ENCODE measurements around the gene DAB1.

The DAB1 gene

DNA sequence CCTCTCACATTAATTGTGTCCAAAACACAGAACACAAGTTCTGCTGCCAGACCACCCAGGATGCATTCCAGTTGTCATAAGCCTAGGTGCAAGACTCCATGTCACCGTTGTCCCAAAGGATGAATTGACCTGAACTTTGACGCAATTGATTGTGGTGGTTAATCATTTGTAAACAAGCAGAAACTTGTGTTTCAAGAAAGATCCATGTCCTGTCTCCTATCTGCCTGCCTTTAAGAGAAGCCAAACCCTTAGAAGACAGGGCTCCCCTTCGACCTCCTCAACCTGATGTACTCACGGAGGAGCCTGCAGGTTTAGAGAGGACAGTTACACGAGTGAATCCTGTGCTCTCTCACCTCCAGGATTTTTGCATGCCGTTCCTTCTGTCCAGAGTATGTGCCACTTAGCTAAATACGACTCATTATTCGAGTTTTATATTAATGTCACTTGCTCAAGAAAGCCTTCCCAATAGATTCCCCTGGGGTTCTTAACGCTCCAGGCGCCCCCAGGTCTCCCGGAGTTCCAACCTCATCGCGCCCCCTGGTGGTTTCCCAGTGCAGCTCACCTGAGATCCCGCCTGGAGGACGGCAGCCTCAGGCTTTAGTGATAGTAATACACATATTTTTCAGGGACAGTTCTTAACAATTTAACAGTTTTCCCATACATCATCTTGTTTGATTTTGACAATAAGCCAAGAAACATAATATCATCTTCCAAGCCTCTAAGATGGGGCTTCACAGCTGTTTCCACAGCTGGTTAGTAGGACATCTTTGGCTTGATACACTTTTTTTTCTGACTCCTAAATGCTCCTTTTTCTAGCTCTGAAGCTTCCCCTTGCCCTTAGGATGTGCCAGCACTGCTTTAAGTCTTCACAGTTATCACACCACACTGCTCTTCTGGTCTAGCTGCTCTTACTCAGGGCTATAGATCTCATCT is 455.7 kb downstream of the DAB1 start:
- DNase-seq: no peak

GRCh38 chr1:56967355-56967754 is 456.5 kb downstream of the DAB1 start:
- DNase-seq: no peak

DNA sequence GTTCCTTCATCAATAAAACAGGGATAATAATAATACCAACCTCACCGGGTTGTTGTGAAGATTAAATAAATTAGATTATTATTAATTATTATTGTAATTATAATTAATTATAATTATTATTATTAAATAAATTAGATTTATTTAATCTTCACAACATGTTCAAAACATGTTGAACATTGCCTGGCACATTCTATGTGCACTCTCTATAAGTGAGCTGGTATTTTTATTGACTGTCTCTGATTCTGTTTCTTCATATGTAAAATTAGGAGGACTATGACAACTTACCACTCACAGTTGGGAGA is 457.2 kb downstream of the DAB1 start:
- no peak for DNase-seq

DNA sequence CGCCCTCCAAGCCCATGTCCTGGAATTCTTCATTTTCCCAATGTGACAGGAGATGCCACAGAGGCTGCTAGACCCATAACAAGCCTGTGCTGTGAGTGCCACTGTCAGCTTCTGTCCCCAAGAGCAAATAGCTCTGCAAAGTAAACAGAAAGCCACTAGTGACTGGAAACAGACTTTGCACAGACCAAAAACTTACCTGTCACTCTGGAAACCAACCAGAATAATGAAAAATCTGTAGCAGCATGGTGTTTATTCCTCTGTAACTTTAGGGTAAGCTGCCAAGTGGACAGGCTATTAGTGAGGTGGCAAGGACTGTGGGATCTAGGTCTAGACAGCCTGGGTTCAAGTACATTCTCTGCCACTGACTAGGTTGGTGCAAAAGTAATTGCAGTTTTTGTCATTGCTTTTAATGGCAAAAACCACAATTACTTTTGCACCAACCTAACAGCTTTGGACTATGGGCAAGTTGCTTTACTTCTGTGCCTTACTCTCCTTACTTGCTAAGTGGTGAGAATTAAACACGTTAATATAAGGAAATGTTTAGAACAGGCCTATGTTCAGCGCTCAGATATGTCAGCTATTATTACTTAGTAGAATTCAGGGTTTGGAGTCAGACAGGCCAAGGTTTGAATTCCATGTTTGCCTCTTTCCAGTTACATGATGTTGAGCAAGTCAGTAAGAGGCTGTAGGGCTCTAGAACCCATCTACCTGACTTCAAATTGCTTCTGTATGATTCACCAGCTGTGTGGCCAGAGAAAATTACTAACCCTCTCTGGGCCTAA is 457.8 kb downstream of the DAB1 start, which contains the start of gene C8B:
Gene C8B (minus strand): TSS at position 100 of the 782 bp plus-strand sequence. CDS start 67 bp downstream, at position 33.
- DNase-seq: no peak

DNA sequence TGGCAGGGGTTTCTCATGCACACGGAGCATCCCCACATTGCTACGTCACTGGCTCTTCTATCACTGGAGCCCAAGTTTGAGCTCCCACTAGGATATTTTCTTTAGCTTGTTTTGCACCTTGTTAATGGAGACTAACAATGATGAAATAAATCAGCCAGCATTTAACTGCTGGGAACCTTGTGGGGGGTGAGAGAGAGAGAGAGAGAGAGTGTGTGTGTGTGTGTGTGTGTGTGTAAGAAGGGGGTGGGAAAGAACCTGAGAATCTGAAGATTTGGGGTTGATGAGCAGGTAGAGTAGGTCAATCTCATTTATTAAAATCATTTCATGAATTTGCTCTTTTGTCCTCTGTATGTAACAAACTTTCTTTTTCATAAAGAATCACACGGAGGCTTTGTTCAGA is 458.7 kb downstream of the DAB1 start:
- DNase-seq: no peak

- DNase-seq: no peak
Measured at GRCh38 chr1:56964349-56965017, 459.4 kb downstream of the DAB1 start.

DNA sequence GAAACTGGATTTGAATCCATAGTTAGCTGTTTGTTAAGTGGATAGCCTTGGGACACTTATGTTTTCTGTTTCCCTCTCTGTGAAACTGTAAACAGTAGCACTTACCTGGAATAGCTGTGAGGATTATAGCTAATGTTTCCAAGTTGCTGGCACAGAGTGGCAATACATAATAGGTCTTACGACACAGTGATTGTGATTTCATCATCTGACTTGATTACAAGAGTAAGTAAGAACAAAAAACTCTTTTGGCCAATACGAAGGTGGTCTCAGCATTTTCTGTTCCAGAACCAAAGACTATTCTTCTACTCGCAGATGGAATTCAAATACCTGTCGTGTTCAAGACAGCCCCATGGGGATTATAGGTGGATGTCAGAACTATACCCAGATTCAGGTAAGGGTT is 460.2 kb downstream of the DAB1 start:
- no peak for DNase-seq

DNA sequence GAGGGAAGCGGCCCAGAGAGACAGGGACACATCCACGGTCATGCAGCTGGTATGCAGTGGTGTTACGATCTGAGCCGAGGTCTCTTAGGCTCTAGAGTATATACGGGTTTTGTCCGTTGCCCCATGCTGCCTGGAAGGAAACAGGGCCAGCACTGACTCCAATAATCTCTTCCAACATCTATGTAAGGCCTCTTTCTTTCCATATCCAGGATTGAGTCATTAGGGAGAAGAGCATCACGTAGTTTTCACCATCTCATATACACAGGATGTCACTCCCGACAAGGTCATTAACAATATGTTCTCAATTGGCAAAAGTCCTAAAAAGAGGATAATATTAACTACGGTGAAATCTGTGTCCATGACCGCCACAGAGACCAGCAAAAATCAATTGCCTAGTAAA is 462.4 kb downstream of the DAB1 start:
- DNase-seq: no peak

DNA sequence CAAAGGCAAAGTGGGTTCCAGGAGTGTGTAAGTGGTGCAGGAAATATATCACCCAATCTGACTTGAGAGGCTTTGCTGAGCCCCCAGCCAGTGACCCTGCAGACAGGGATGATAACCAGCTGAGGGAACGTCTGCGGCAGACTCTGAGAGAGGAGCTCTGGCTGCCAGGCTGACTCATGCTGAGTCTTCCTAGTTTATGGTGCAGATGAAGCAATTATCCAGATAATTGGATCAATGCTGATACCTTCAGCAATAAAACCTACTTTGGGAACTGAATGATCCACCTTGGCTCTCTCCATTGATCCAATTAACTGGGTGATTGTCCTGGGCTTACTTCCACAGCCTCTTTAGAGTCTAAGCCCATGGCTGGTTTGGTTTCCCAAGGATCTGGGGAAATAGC is 465.3 kb downstream of the DAB1 start:
- no peak for DNase-seq

DNA sequence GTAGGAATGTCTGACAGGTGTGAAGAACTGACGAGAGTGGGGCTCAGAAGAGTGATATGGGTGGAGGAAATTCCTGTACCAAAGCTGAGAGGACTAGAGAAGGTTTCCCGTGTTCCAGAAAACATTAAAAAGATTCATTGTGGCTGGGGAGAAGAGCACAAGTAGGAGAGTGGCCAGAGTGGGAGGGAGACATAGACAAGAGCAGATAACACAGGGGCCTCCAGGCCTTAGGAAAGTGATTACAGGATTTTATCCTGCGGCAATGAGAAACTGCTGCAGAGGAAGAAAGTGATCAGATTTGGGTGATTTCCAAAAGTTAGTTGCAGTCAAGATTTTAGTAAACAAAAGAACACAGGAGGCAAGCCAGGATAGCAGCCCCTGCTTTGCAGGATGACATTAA is 465.9 kb downstream of the DAB1 start:
- DNase-seq: no peak

- DNase-seq: no peak
Measured at GRCh38 chr1:56954664-56955063, 469.2 kb downstream of the DAB1 start.

DNA sequence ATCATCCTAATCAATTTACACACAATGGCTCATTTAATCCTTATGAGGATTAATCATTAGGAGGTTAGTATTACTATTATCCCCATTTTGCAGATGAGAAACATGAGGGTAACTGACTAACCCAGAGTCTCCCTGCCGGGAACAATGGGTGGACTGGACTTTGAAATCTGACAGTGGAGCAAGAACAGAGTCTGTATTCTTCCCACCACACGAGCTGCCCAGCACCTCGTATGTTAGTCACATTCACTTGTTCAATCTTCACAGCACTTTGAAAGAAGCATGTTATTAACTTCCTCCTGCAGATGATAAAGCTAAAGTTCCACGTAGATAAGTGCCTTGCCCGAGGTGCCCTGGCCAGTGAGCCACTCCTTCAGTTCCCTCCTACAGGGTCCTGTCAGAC is 470.5 kb downstream of the DAB1 start:
- no peak for DNase-seq

DNA sequence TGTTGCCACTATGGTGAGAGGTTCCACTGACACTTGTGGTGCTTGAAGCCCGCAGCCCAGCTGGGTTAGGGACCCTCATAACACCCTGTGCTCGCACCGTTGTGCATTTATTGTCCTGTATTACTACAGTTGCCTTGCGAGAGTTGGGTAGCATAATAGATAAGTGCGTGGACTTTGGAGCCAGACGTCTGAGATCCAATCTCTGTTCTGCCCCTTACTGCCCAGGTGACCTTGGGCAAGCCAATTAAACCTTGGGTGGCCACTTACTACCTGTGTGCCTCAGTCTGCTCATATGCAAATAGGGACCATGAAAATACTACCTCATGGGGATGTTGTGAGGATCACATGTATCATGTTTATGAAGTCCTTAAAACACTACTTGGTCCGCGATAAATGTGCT is 471.4 kb downstream of the DAB1 start:
- no peak for DNase-seq

GRCh38 chr1:56948403-56949023 is 475.3 kb downstream of the DAB1 start:
- no peak for DNase-seq

Data from activated CD4-positive, CD25-positive, alpha-beta regulatory T cell (primary cell).